Measurements from ENCODE around the gene DHDH. TPM values are rescaled to one million over a fixed set of nuclear protein-coding genes. Genes with fewer than 3 reads are reported as not detected.

Gene DHDH
- total and polyA plus RNA-seq, 2 of the 13 experiments (the other 11 are each of a cell fraction or from before 2014, with no cell fraction given): 0.13 to 0.91 TPM

DNA sequence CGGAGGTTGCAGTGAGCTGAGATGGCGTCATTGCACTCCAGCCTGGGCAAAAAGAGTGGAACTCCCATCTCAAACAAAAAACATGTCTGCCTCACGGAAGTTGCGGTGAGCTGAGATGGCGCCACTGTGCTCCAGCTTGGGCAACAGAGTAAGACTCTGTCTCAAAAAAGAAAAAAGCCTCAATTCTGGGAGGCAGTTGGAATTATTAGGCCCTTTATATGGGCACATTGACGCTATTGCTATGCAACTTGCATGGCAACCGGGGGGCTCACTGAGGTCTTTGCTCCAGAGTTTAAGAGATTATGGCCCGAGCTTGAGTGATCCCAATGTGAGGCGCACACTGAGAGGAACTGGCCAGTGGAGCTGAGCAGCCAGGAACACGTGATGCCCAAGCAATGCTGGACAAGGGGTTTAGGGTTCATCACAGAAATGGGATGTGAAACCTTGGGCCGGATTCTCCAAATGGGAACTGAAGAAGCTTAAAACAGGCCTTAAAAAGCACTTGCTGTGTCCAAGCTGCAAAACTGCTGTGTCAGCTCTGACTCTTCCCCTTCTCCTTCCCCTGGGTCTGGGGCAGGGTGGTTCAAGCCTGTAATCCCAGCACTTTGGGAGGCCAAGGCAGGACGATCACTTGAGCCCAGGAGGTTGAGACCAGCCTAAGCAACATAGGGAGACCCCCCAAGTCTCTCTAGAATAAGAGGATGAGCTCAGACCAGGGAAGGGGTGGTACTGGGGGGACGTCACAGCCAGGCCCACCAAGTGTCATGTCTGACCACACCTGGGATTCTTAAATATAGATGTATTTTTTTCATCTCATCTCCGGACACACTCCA is 34.1 kb downstream of the DHDH start (continued):
- TF ChIP-seq, protein P1, sequence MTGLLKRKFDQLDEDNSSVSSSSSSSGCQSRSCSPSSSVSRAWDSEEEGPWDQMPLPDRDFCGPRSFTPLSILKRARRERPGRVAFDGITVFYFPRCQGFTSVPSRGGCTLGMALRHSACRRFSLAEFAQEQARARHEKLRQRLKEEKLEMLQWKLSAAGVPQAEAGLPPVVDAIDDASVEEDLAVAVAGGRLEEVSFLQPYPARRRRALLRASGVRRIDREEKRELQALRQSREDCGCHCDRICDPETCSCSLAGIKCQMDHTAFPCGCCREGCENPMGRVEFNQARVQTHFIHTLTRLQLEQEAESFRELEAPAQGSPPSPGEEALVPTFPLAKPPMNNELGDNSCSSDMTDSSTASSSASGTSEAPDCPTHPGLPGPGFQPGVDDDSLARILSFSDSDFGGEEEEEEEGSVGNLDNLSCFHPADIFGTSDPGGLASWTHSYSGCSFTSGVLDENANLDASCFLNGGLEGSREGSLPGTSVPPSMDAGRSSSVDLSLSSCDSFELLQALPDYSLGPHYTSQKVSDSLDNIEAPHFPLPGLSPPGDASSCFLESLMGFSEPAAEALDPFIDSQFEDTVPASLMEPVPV (CRISPR knock-in tag; IDR thresholded peaks at IDR 0.05): no peak; the same call in 1 of the 2 replicates
- TF ChIP-seq ZNF337 (CRISPR knock-in tag; IDR thresholded peaks at IDR 0.05; ENCODE audit: borderline replicate concordance, low read depth) (no peak), MIER2 (CRISPR knock-in tag; IDR thresholded peaks at IDR 0.05) (no peak), NR2F1 (CRISPR knock-in tag; IDR thresholded peaks at IDR 0.05) (no peak)

DNA sequence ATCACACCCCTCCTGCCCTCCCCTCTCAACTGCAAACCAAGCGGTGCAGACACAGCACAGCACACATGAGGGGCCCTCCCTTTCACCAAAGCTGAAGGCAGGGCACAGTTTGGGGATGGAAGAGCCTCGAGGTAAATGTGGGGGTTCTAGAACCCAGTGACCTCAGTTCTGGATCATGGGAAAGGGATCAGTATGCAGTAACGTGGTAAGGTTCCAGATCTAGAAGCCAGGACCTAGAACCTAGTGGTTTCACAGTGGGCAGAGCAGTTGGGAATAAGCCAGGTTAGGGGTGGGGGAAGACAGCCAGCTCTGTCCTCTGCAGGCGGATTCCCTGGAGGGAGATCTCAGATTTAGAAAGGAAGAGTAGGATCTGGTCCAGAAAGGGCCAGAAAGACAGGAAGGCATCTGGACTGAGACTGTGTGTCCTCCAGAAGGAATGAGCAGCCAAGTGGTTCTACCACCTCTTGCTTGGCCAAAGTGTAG is 34.7 kb downstream of the DHDH start:
- peak; percentile 39 for DNase-seq (ENCODE audit: low spot score)
- TF ChIP-seq MEIS1 (CRISPR knock-in tag; IDR thresholded peaks at IDR 0.05; ENCODE audit: borderline replicate concordance) (no peak), ZNF703 (CRISPR knock-in tag; IDR thresholded peaks at IDR 0.05; ENCODE audit: borderline replicate concordance) (0 out of 2 replicates have a peak, but pooled peaks have one; percentile 6), MED1 (CRISPR knock-in tag; IDR thresholded peaks at IDR 0.05) (0 out of 2 replicates have a peak, but pooled peaks have one; percentile 21), CHD2 (IDR thresholded peaks at IDR 0.05; ENCODE audit: low read depth, low read length) (0 out of 2 replicates have a peak, but pooled peaks have one; percentile 13), KLF6 (CRISPR knock-in tag; IDR thresholded peaks at IDR 0.05) (peak; percentile 7; the same call in 1 of the 2 replicates), HNF4A (CRISPR knock-in tag; IDR thresholded peaks at IDR 0.05) (no peak), SRSF1 (optimal IDR thresholded peaks at IDR 0.05; ENCODE audit: low read depth, low read length) (peak; percentile 44), ZNF251 (CRISPR knock-in tag; IDR thresholded peaks at IDR 0.05) (no peak), RAD21 (CRISPR knock-in tag; IDR thresholded peaks at IDR 0.05) (peak; percentile 8; the same call in 1 of the 2 replicates), ZC3H4 (CRISPR knock-in tag; IDR thresholded peaks at IDR 0.05; ENCODE audit: borderline replicate concordance) (0 out of 2 replicates have a peak, but pooled peaks have one; percentile 17), NR2C2 (CRISPR knock-in tag; IDR thresholded peaks at IDR 0.05; ENCODE audit: borderline replicate concordance) (peak; percentile 7; the same call in 1 of the 2 replicates), PCBP2 (optimal IDR thresholded peaks at IDR 0.05; ENCODE audit: low read depth, low read length, poor library complexity, severe bottlenecking) (peak; percentile 63), FIP1L1 (IDR thresholded peaks at IDR 0.05; ENCODE audit: borderline replicate concordance, insufficient read depth, low read depth, low read length) (peak; percentile 91), POLR2G (IDR thresholded peaks at IDR 0.05; ENCODE audit: low read depth, low read length) (peak; percentile 89)
- TF ChIP-seq, protein P2, sequence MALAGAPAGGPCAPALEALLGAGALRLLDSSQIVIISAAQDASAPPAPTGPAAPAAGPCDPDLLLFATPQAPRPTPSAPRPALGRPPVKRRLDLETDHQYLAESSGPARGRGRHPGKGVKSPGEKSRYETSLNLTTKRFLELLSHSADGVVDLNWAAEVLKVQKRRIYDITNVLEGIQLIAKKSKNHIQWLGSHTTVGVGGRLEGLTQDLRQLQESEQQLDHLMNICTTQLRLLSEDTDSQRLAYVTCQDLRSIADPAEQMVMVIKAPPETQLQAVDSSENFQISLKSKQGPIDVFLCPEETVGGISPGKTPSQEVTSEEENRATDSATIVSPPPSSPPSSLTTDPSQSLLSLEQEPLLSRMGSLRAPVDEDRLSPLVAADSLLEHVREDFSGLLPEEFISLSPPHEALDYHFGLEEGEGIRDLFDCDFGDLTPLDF (CRISPR knock-in tag; IDR thresholded peaks at IDR 0.05): no peak

More for the DNA sequence above, 34.7 kb downstream of the DHDH start:
- 50% methylated on average over 4 of the region's 4 CpGs for WGBS (ENCODE audit: low lambda C conversion rate)
- Histone ChIP-seq H3K4me2 (ENCODE audit: low read depth, low read length) (no peak overlapping the region), H2AFZ (ENCODE audit: low read length) (no peak overlapping the region), H3K27me3 (ENCODE audit: control insufficient read depth in 1 of 2, insufficient read depth in 2 of 2, low read length in 2 of 2) (no peaks in the 10 kb centered on the region; a peak in 1 of 5 replicates), H3K4me1 (ENCODE audit: insufficient read depth, low read length) (peaks cover 24% of the 10 kb centered on the region), H3K9me3 (ENCODE audit: low read length) (no peaks in the 10 kb centered on the region), H4K20me1 (ENCODE audit: insufficient read depth, low read length) (peaks cover 33% of the 10 kb centered on the region), H3K4me3 (replicated peaks in 1 of 3; ENCODE audit: insufficient read depth in 1 of 3, low read depth in 2 of 3, low read length in 3 of 3) (no peak overlapping the region), H3K9ac (ENCODE audit: insufficient read depth, low read depth, low read length) (no peak overlapping the region), H3K36me3 (replicated peaks in 1 of 2; ENCODE audit: control insufficient read depth in 1 of 2, insufficient read depth in 2 of 2, low read length in 2 of 2) (peaks cover 3 to 25% of the 10 kb centered on the region in 2 experiments), H3K79me2 (ENCODE audit: insufficient read depth, low read length) (peaks cover 25% of the 10 kb centered on the region), H3K27ac (ENCODE audit: extremely low read length, insufficient read depth, low read length) (peak overlapping the region; percentile 86)
- intact Hi-C loops (cut with micrococcal nuclease; ENCODE audit: unreplicated experiment): loop anchor here (1.0 to 10.0 kb wide), 3 partner anchors 22 to 183 kb away; partner anchors contain the start of gene PPP1R15A
- FAIRE-seq: no peak
- ATAC-seq: peak; percentile 8
- in situ Hi-C loops (cut with HindIII; ENCODE audit: extremely low pct_ligation_motif_present, low pct_unique_long_range_greater_than_20kb): no loop called here
- ChIA-PET CTCF (ENCODE audit: low intra/inter-chr PET ratio, low total read pairs) (no interaction called here), POLR2A (interaction anchor here (1.0 to 5.6 kb wide), 17 partner anchors 9 to 180 kb away, joined by 3 to 153 read pairs (median 4); partner anchors contain the start of genes BAX, DHDH, GYS1 and NUCB1)
- BruUV-seq (replicated peaks): no TSS peak
